22Rv1 (cell line): ENCODE data around the gene ASB8.

ENCODE experiments used
- CTCF ChIP-seq: fragments of 450-650 bp; IDR thresholded peaks from 2 replicates; pipeline ENCODE4 v1.5.1; 2017; ENCODE audit warnings: mild to moderate bottlenecking
- ZFX ChIP-seq: fragments of 450-650 bp; IDR thresholded peaks from 2 replicates; pipeline ENCODE4 v1.6.1; 2017; ENCODE audit warnings: antibody characterized with exemption, borderline replicate concordance

DNA sequence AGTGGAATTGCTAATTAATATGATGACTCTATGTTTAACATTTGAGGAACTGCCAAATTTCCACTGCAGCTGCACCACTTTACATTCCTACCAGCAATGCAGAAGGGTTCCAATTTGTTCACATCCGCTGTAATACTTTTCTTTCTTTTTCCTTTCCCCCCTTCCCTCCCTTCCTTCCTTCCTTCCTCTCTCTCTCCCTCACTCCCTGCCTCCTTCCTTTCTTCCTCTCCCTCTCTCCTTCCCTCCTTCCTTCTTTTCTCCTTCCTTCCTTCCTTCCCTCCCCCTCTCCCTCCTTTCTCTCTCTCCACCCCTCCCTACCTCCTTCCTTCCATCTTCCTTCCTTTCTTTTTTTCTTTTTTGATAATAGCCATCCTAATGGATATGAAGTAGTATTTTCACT, 41.4 kb downstream of the ASB8 start:
- TF ChIP-seq CTCF (no peak), ZFX (no peak)
